Right lobe of liver (tissue), 6 donors: ENCODE results near the gene IGFBP4. TPM values are rescaled to one million over a fixed set of nuclear protein-coding genes. Genes with fewer than 3 reads are reported as not detected.

Experiments
- ATAC-seq, 4 donors: fragments of 200-7000 bp; cut with Tn5 transposase; one replicate each; pipeline ENCODE4 v1.9.1; 2020; ENCODE audit warnings: mild to moderate bottlenecking in 4 of 4, moderate library complexity in 4 of 4
- DNase-seq, 3 donors: peaks; one replicate each; pipeline ENCODE4 v3.0.0-alpha.2; 2020
- H3K27ac ChIP-seq, 3 donors: fragments of 200-600 bp; one replicate each; pipeline ENCODE4 v1.8.0; 2022
- H3K27me3 ChIP-seq, 2 donors: fragments of 200-600 bp; one replicate each; pipeline ENCODE4 v1.8.0; 2022
- H3K36me3 ChIP-seq, 4 donors: fragments of 200-600 bp; sonication (generic) in 1 of 4; one replicate each; pipeline versions ENCODE4 v1.5.1 to v1.8.0; 2017 to 2022; ENCODE audit warnings: control low read depth in 1 of 4
- H3K4me1 ChIP-seq, 4 donors: fragments of 200-600 bp; sonication (generic) in 1 of 4; one replicate each; pipeline versions ENCODE4 v1.5.1 to v1.8.0; 2017 to 2022; ENCODE audit warnings: control low read depth in 1 of 4
- H3K4me3 ChIP-seq, 3 donors: fragments of 200-600 bp; one replicate each; pipeline ENCODE4 v1.8.0; 2022
- H3K9me3 ChIP-seq, 4 donors: fragments of 200-600 bp; sonication (generic) in 1 of 4; one replicate each; pipeline versions ENCODE4 v1.5.1 to v1.8.0; 2017 to 2022; ENCODE audit warnings: control low read depth in 1 of 4
- POLR2A ChIP-seq: fragments of 450-650 bp; IDR thresholded peaks from one replicate; pipeline ENCODE4 v1.6.1; 2017; ENCODE audit warnings: antibody characterized with exemption, mild to moderate bottlenecking
- WGBS: methylation state at CpG from one replicate; pipeline ENCODE4 v1.1.6; 2018; ENCODE audit warnings: low coverage, low lambda C conversion rate; ENCODE audit not compliant: insufficient coverage; ENCODE audit errors: missing lambda C conversion rate; 5-methylcytosine and 5-hydroxymethylcytosine counted together
- intact Hi-C, 2 donors: fragments of 100-400 bp; cut with DNase I; formaldehyde crosslinking; loops; one replicate each; pipeline versions ENCODE4 v1.11.2 to v1.14.1; 2022
- total RNA-seq, 6 experiments: library from RNA; depleted of rRNA in 2 of 6; stranded (reverse); fragments of >200 nt in 2 of 6; fragmentation: NEBNext Ultra II Directional in 3 of 6; extraction: Animal tissue kit (Norgen Biotek cat#: 25700) in 3 of 6; gene quantifications; one replicate each; pipeline versions ENCODE4 v1.1.0 to v1.2.4, GENCODE V29; 2016 to 2023
- TF ChIP-seq, protein P1 (sequence below), 4 donors: fragments of 200-600 bp in 3 of 4; fragments of 450-650 bp in 1 of 4; IDR thresholded peaks; one replicate each; pipeline versions ENCODE4 v1.5.1 to v1.8.0; 2016 to 2022; ENCODE audit warnings: antibody characterized with exemption in 4 of 4, mild to moderate bottlenecking in 2 of 4
- donor health status: DM: no; HTN: yes; CAD: no.
- donor health status: DM: no; HTN: no; CAD: no.
- donor health status: DM: no; HTN: no; CAD: no.
- donor health status: DM: no; HTN: yes; CAD: no.
- donor health status: DM: no; HTN: yes; CAD: no.

IGFBP4 gene
- total RNA-seq, 6 experiments from 2014 or later = 382 to 716 (median 430) TPM

DNA sequence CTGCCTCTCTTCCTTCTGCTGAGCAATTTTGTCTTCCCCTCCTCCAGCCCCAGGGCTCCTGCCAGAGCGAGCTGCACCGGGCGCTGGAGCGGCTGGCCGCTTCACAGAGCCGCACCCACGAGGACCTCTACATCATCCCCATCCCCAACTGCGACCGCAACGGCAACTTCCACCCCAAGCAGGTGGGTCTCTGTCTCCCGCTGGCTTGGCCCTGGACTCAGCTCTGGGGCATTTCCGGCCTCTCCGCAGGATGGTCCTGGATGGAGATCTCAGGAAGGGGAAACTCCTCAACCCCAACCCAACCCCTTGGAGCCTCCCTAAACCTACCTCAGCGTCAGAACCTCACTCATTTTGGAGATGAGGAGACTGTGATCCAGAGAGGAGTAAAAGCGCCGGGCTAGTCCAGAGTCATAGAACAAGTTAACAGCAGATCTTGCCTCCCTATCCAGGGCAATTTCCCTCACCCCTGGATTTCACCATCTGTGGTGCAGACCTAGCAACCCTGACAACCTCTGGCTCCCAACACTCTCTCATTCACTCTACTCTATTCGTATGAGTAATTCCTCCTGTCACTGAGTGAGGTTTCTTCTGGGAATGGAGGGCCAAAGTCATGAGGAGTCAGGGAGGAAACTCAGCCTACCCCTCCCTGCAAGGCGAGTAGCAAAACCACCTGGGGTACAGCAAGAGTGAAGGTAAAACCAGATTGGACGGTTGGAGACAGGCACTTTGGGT is 10.8 kb downstream of the IGFBP4 start:
- no peaks in the 10 kb centered on the region for H3K9me3 ChIP-seq
- ATAC-seq (no peak), DNase-seq (no peak)
- no peak for TF ChIP-seq POLR2A
- TF ChIP-seq, protein P1, sequence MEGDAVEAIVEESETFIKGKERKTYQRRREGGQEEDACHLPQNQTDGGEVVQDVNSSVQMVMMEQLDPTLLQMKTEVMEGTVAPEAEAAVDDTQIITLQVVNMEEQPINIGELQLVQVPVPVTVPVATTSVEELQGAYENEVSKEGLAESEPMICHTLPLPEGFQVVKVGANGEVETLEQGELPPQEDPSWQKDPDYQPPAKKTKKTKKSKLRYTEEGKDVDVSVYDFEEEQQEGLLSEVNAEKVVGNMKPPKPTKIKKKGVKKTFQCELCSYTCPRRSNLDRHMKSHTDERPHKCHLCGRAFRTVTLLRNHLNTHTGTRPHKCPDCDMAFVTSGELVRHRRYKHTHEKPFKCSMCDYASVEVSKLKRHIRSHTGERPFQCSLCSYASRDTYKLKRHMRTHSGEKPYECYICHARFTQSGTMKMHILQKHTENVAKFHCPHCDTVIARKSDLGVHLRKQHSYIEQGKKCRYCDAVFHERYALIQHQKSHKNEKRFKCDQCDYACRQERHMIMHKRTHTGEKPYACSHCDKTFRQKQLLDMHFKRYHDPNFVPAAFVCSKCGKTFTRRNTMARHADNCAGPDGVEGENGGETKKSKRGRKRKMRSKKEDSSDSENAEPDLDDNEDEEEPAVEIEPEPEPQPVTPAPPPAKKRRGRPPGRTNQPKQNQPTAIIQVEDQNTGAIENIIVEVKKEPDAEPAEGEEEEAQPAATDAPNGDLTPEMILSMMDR (IDR thresholded peaks at IDR 0.05) = no peak
- peaks cover 0 to 96% (median 48%) of the 10 kb centered on the region in 4 donors for H3K4me1 ChIP-seq
- WGBS = 77% methylated on average over 13 of the region's 19 CpGs
- H3K4me3 ChIP-seq = no peak overlapping the region
- no peaks in the 10 kb centered on the region for H3K27me3 ChIP-seq
- intact Hi-C loops = no loop called here
- peak overlapping the region in 1 of 3 donors; percentile 98 for H3K27ac ChIP-seq
- peaks cover 9 to 65% (median 39%) of the 10 kb centered on the region in 4 donors for H3K36me3 ChIP-seq

DNA sequence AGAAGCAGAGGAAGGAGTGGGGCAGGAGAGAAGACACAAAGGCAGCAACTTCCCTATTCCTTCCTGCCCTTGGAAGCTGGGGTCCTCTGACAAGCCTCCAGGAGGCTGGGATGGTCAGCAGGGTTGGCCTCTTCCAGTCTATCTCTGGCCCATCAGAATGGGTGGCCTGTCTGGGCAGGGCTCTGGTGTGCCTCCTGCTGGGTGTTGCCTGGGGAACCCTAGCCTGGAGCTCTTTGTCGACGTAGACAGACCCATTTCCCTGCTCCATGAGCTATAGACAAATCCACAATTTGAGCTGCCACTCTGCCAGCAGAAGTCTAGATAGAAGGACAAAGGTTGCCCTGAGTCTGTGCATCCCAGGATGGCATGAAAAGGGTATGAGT is 11.4 kb downstream of the IGFBP4 start:
- no peak for DNase-seq
- H3K4me1 ChIP-seq = peaks cover 0 to 96% (median 44%) of the 10 kb centered on the region in 4 donors
- TF ChIP-seq POLR2A = no peak
- TF ChIP-seq, protein P1 (IDR thresholded peaks at IDR 0.05) = no peak
- peak overlapping the region in 1 of 3 donors; percentile 24 for H3K27ac ChIP-seq
- peaks cover 9 to 65% (median 39%) of the 10 kb centered on the region in 4 donors for H3K36me3 ChIP-seq
- H3K9me3 ChIP-seq = no peaks in the 10 kb centered on the region
- H3K27me3 ChIP-seq = no peaks in the 10 kb centered on the region
- WGBS = 18% methylated on average over 2 of the region's 2 CpGs
- no peak overlapping the region for H3K4me3 ChIP-seq
- ATAC-seq = peak in 1 of 4 donors; percentile 1
- intact Hi-C loops = no loop called here

DNA sequence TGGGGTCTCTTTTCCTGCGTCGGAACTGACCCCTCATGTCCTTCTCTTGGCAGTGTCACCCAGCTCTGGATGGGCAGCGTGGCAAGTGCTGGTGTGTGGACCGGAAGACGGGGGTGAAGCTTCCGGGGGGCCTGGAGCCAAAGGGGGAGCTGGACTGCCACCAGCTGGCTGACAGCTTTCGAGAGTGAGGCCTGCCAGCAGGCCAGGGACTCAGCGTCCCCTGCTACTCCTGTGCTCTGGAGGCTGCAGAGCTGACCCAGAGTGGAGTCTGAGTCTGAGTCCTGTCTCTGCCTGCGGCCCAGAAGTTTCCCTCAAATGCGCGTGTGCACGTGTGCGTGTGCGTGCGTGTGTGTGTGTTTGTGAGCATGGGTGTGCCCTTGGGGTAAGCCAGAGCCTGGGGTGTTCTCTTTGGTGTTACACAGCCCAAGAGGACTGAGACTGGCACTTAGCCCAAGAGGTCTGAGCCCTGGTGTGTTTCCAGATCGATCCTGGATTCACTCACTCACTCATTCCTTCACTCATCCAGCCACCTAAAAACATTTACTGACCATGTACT is 13.2 kb downstream of the IGFBP4 start:
- Histone ChIP-seq H3K27me3 (no peaks in the 10 kb centered on the region), H3K9me3 (no peaks in the 10 kb centered on the region), H3K4me1 (peaks cover 0 to 96% (median 35%) of the 10 kb centered on the region in 4 donors), H3K27ac (peak overlapping the region; percentile 13 to 50 (median 35)), H3K4me3 (no peak overlapping the region), H3K36me3 (peaks cover 9 to 65% (median 39%) of the 10 kb centered on the region in 4 donors)
- peak; percentile 1 to 36 (median 12) for ATAC-seq
- TF ChIP-seq, protein P1 (IDR thresholded peaks at IDR 0.05) = no peak
- TF ChIP-seq POLR2A = no peak
- DNase-seq = peak in 2 of 3 donors; percentile 72
- intact Hi-C loops = no loop called here
- 10% methylated on average over 2 of the region's 16 CpGs for WGBS

DNA sequence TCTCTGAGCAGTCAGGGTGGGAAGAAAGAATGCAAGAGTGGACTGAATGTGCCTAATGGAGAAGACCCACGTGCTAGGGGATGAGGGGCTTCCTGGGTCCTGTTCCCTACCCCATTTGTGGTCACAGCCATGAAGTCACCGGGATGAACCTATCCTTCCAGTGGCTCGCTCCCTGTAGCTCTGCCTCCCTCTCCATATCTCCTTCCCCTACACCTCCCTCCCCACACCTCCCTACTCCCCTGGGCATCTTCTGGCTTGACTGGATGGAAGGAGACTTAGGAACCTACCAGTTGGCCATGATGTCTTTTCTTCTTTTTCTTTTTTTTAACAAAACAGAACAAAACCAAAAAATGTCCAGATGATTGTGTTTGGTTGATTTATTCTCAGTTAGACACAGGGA is 14.1 kb downstream of the IGFBP4 start:
- intact Hi-C loops = no loop called here
- no peaks in the 10 kb centered on the region for H3K9me3 ChIP-seq
- H3K36me3 ChIP-seq = peaks cover 9 to 56% (median 35%) of the 10 kb centered on the region in 4 donors
- peak in 1 of 4 donors; percentile 0 for ATAC-seq
- TF ChIP-seq POLR2A = no peak
- TF ChIP-seq, protein P1 (IDR thresholded peaks at IDR 0.05) = no peak
- peaks cover 0 to 96% (median 35%) of the 10 kb centered on the region in 4 donors for H3K4me1 ChIP-seq
- DNase-seq = no peak
- H3K27me3 ChIP-seq = no peaks in the 10 kb centered on the region
- peak overlapping the region in 2 of 3 donors; percentile 35 to 50 for H3K27ac ChIP-seq
- no CpG with 5 or more reads among the region's 3 CpGs for WGBS
- no peak overlapping the region for H3K4me3 ChIP-seq
